ENCODE data around the gene CDK19. TPM values are rescaled to one million over a fixed set of nuclear protein-coding genes. Genes with fewer than 3 reads are reported as not detected.

CDK19 gene
- total and polyA plus RNA-seq, 2 experiments from 2014 or later = 3.3 to 11.2 TPM

GRCh38 chr6:110562316-110562915 lies 252.9 kb downstream of the CDK19 start:
- 77 to 83% methylated on average over 6 of the region's 6 CpGs for WGBS, 2 experiments (ENCODE audit: low coverage in 1 of 2, low lambda C conversion rate in 2 of 2, missing lambda C conversion rate in 2 of 2)
- Histone ChIP-seq H3K9me2 (ENCODE audit: insufficient read depth) (no peaks in the 10 kb centered on the region), H4K20me1 (ENCODE audit: insufficient read depth) (no peaks in the 10 kb centered on the region), H3K4me2 (ENCODE audit: unreplicated experiment) (no peak overlapping the region), H3K4me1 (ENCODE audit: insufficient read depth) (no peaks in the 10 kb centered on the region), H3F3A (ENCODE audit: insufficient read depth) (no peaks in the 10 kb centered on the region), H2AFZ (no peak overlapping the region), H3K9ac (no peak overlapping the region), H3K79me2 (ENCODE audit: insufficient read depth) (no peaks in the 10 kb centered on the region), H3K9me3 (ENCODE audit: low read depth) (no peaks in the 10 kb centered on the region), H3K27me3 (replicated peaks; ENCODE audit: insufficient read depth) (no peaks in the 10 kb centered on the region), H3K27ac (no peak overlapping the region), H3K4me3 (no peak overlapping the region), H3K36me3 (ENCODE audit: low read depth) (no peaks in the 10 kb centered on the region)
- TF ChIP-seq EZH2phosphoT487 (IDR thresholded peaks at IDR 0.05; ENCODE audit: insufficient read depth, low read depth) (no peak), EZH2 (IDR thresholded peaks at IDR 0.05; ENCODE audit: insufficient read depth, poor library complexity, severe bottlenecking) (no peak)
- in situ Hi-C loops (cut with MboI) = no loop called here
- no peak for DNase-seq

DNA sequence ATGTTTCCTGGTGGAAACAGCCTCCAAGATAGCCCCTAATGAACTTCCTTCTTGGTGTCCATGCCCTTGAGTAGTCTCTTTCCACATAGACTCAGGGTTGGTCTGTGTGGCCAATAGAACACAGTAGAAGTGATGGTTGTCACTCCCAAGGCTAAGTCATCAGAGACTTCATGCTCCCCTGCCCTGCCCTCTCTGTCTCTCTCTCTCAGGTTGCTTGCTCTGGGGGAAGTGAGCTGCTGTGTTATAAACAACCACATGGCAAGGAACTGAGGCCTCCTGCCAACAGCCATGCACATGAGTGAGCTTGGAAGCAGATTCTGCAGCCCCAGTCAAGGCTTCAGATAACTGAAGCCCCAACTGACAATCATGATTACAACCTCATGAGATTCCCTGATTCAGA lies 253.6 kb downstream of the CDK19 start:
- Histone ChIP-seq H4K20me1 (ENCODE audit: insufficient read depth) (no peaks in the 10 kb centered on the region), H3K9me3 (ENCODE audit: low read depth) (no peaks in the 10 kb centered on the region), H3K79me2 (ENCODE audit: insufficient read depth) (no peaks in the 10 kb centered on the region), H3K4me3 (no peak overlapping the region), H3K36me3 (ENCODE audit: low read depth) (no peaks in the 10 kb centered on the region), H3K27ac (no peak overlapping the region), H3K27me3 (replicated peaks; ENCODE audit: insufficient read depth) (no peaks in the 10 kb centered on the region), H3K9ac (no peak overlapping the region), H3K9me2 (ENCODE audit: insufficient read depth) (no peaks in the 10 kb centered on the region), H2AFZ (no peak overlapping the region), H3F3A (ENCODE audit: insufficient read depth) (no peaks in the 10 kb centered on the region), H3K4me1 (ENCODE audit: insufficient read depth) (no peaks in the 10 kb centered on the region), H3K4me2 (ENCODE audit: unreplicated experiment) (no peak overlapping the region)
- in situ Hi-C loops (cut with MboI) = no loop called here
- DNase-seq = no peak
- no peak for TF ChIP-seq EZH2 (IDR thresholded peaks at IDR 0.05; ENCODE audit: insufficient read depth, poor library complexity, severe bottlenecking)

- Histone ChIP-seq H2AFZ (no peak overlapping the region), H3K9me2 (ENCODE audit: insufficient read depth) (no peaks in the 10 kb centered on the region), H3K27me3 (replicated peaks; ENCODE audit: insufficient read depth) (0 out of 2 replicates have a peak, but pooled peaks cover 6% of the 10 kb centered on the region), H3K4me1 (ENCODE audit: insufficient read depth) (no peaks in the 10 kb centered on the region), H3K79me2 (ENCODE audit: insufficient read depth) (no peaks in the 10 kb centered on the region), H3K9ac (no peak overlapping the region), H3K27ac (no peak overlapping the region), H3K4me3 (no peak overlapping the region), H3K9me3 (ENCODE audit: low read depth) (no peaks in the 10 kb centered on the region), H4K20me1 (ENCODE audit: insufficient read depth) (no peaks in the 10 kb centered on the region), H3F3A (ENCODE audit: insufficient read depth) (no peaks in the 10 kb centered on the region), H3K36me3 (ENCODE audit: low read depth) (no peaks in the 10 kb centered on the region), H3K4me2 (ENCODE audit: unreplicated experiment) (no peak overlapping the region)
- no peak for TF ChIP-seq EZH2phosphoT487 (IDR thresholded peaks at IDR 0.05; ENCODE audit: insufficient read depth, low read depth)
- no peak for TF ChIP-seq EZH2 (IDR thresholded peaks at IDR 0.05; ENCODE audit: insufficient read depth, poor library complexity, severe bottlenecking)
- in situ Hi-C loops (cut with MboI) = no loop called here
- DNase-seq = no peak
- 65 to 70% methylated on average over 5 of the region's 5 CpGs for whole genome bisulfite sequencing, 2 experiments (ENCODE audit: low coverage in 1 of 2, low lambda C conversion rate in 2 of 2, missing lambda C conversion rate in 2 of 2)
These were observed 254.3 kb downstream of the CDK19 start for GRCh38 chr6:110561008-110561396.

GRCh38 chr6:110560239-110561007 lies 254.8 kb downstream of the CDK19 start:
- H3K4me2 ChIP-seq (ENCODE audit: unreplicated experiment) = no peak overlapping the region
- TF ChIP-seq EZH2phosphoT487 (IDR thresholded peaks at IDR 0.05; ENCODE audit: insufficient read depth, low read depth) = no peak
- no peak for TF ChIP-seq EZH2 (IDR thresholded peaks at IDR 0.05; ENCODE audit: insufficient read depth, poor library complexity, severe bottlenecking)
- no peak overlapping the region for H3K9ac ChIP-seq
- no peaks in the 10 kb centered on the region for H3F3A ChIP-seq (ENCODE audit: insufficient read depth)
- no peaks in the 10 kb centered on the region for H4K20me1 ChIP-seq (ENCODE audit: insufficient read depth)
- no peak overlapping the region for H2AFZ ChIP-seq
- H3K9me3 ChIP-seq (ENCODE audit: low read depth) = no peaks in the 10 kb centered on the region
- no peak overlapping the region for H3K4me3 ChIP-seq
- 0 out of 2 replicates have a peak, but pooled peaks cover 6% of the 10 kb centered on the region for H3K27me3 ChIP-seq (replicated peaks; ENCODE audit: insufficient read depth)
- no peaks in the 10 kb centered on the region for H3K36me3 ChIP-seq (ENCODE audit: low read depth)
- no peak for DNase-seq
- no peaks in the 10 kb centered on the region for H3K79me2 ChIP-seq (ENCODE audit: insufficient read depth)
- in situ Hi-C loops (cut with MboI) = no loop called here
- H3K27ac ChIP-seq = no peak overlapping the region
- H3K4me1 ChIP-seq (ENCODE audit: insufficient read depth) = no peaks in the 10 kb centered on the region
- WGBS, 2 experiments (ENCODE audit: low coverage in 1 of 2, low lambda C conversion rate in 2 of 2, missing lambda C conversion rate in 2 of 2) = 71 to 75% methylated on average over 6 of the region's 6 CpGs
- H3K9me2 ChIP-seq (ENCODE audit: insufficient read depth) = no peaks in the 10 kb centered on the region

Small RNAs within 50 kb of the gene (small RNA-seq; reads per million reads assigned to genes)
- gene RNU6-1115P (ENCODE audit: low read depth, low replicate concordance) (not detected), gene RNU6-957P (ENCODE audit: low read depth, low replicate concordance) (not detected), gene SNORA40C (ENCODE audit: low read depth, low replicate concordance) (not detected)

Other genes with a start within 250 kb of the CDK19 start
- gene AMD1, start 59.3 kb upstream of the CDK19 start, total RNA-seq (2014; rRNA removed; shearing (Covaris generic)) = 57.9 and 63.8 TPM in 2 replicates
- gene AMD1, start 59.3 kb upstream of the CDK19 start, polyA plus RNA-seq (2016; fragmentation: Nextera tagmentation; extraction: Ambion mirVana) = 36.7 and 39.9 TPM in 2 replicates
- gene GTF3C6, start 143.2 kb upstream of the CDK19 start, total RNA-seq (2014; rRNA removed; shearing (Covaris generic)) = 41.5 and 46.6 TPM in 2 replicates
- 121 and 131 TPM in 2 replicates for gene GTF3C6, start 143.2 kb upstream of the CDK19 start, polyA plus RNA-seq (2016; fragmentation: Nextera tagmentation; extraction: Ambion mirVana)
- gene RPF2, start 166.6 kb upstream of the CDK19 start, total RNA-seq (2014; rRNA removed; shearing (Covaris generic)) = 34.5 and 46.0 TPM in 2 replicates
- gene RPF2, start 166.6 kb upstream of the CDK19 start, polyA plus RNA-seq (2016; fragmentation: Nextera tagmentation; extraction: Ambion mirVana) = 43.2 and 46.4 TPM in 2 replicates

Measured in GM23248 (cell line).